NCI-H2171 (cell line): ENCODE measurements around the gene CCDC181.
A peak's percentile ranks its signal among the peaks of the same experiment; 100 is the strongest.
"Not testable (repeated sequence)": the region's sequence is repeated elsewhere in the genome, so short reads cannot be mapped to it uniquely, and the experiment has no call there.

Source experiments
- DNase-seq: peaks from one replicate; lab custom pipeline; 2025; lab: John Stamatoyannopoulos, UW

The CCDC181 gene

DNA sequence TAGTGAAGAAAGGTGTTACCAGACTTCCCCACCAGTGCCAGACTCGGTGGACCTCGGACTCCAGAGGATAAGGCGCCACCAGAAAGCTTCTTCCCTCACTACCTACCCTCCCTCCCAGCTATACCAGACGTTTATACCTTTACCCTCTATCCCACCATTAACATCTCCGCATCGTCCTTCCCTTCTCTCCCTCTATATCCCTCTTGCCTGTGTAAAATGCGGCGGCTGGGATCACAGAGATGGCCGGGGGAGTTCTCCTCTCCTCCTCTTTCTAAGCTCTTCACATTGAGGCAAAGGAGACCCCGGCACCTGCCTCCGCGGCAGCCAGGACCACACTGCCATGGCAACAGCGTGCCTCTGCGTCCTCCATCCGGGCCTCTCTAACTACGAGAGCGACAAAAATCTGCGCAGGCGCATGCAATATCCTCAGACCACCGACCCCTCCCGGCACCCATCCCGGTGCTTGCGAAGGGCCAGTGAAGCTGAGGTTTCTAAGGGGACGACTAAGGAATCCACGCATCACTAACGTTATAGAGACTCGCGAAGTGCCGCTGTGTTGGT, at the start of gene CCDC181:
TSS of gene CCDC181 (minus strand) at position 394 of the 561 bp plus-strand sequence. CDS start 2,547 bp downstream, outside the sequence.
- peak; percentile 50 for DNase-seq

DNA sequence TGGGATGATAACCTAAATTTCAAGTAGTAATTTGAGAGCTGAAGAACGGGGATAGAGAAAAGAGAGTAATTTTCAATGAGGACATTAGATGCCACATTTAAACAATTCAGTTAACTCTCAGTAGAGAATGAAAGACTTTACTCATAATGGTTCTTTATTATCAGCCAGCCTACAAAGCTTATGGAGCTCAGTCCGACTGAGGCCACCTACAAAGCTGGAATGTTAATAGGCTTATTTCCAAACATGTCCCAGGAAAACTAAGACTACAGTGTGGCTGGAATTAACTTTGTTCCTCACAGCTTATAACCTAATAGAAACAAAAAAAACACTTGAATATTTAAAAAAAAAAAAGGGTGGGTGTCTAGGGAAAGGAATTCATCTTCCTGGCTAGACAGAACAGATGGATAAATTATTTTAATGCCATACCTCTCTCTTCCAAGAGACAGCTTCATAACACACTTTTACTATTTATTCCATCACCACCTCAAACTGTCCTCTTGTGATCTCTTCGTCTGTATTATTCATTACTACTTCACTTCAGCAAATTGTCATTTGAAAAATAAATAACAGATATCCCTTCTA, 48.6 kb upstream of the CCDC181 start:
- no peak for DNase-seq

DNA sequence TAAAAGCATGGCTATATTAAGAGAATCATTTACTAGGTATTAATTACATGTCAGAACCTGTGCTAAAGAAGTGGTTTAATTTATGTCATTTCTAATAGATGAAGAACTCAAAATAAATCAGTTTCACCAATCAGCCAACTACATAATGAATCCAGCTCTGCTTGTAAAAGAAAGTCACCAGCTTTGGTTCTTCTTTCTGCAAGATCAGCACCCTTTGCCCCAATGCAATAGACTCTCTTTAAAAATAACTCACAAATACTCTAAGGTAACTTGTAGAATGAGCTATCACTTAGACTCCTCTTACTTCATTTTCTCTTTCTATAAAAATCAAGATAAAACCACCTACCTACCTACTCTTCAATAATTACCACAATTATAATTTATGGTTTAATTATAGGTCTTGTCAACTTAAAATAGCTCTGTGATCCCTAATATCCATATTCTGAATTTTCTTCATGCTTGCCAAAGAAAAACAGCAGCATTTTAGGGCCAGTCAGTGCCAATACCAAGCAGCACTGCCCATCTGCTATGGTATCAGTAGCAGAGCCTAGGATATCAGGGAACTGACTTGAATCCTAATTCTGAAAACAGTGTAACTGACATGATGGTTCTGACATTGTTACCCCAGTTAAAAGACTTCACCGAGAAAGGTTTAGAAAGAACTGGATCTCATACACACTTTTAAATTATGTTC, 47.2 kb upstream of the CCDC181 start:
- no peak for DNase-seq

DNA sequence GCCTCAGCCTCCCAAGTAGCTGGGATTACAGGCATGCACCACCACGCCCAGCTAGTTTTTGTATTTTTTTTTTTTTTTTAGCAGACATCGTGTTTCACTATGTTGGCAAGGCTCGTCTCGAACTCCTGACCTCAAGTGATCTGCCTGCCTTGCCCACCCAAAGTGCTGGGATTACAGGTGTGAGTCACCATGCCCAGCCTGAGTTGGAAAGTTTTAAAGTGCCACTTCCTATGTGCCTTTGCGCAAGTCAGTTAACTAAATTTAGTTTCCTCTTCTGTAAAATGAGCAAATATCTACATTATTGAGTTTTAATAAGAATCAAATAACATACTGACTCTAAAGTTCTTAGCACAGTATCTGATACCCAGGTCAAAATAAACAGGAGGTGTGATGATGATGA, 46.1 kb upstream of the CCDC181 start:
- DNase-seq = no peak

DNA sequence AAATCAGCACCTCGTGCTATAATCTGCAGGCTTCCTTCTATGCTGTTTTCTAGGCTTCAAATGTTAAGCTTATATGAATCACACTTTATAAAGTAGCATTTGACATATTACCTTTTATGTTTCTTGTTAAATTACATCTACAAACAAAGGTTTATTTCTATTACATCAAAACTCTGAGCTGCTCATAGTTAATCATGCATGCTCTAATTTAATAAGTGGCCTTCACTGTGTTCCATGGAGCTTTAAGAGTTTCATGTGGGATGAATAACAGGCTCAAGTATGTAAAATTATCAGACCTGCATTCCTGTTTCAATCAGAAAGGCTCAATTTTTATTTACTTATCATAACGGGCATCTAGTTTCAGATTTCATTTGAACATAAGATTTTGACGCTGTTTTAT, 45.5 kb upstream of the CCDC181 start:
- DNase-seq = no peak

DNA sequence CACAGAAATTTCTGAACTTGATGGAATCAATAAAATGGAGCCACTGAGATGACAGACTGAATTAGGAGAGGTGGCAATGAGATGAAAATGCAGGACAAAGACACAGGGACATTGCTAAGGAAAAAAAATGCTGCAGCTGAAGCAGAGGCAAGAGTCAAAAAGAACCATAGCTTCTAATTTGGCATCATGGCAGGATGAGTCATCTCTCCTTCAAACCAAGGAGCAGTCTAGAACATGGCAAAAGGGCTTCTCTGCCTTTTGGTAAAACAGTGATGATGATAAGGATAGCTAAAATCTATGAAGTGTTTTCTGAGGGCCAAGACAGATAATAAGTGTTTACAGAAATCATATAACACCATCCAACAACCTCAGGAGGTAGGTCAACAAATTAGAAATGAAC, 41.7 kb upstream of the CCDC181 start:
- no peak for DNase-seq

DNA sequence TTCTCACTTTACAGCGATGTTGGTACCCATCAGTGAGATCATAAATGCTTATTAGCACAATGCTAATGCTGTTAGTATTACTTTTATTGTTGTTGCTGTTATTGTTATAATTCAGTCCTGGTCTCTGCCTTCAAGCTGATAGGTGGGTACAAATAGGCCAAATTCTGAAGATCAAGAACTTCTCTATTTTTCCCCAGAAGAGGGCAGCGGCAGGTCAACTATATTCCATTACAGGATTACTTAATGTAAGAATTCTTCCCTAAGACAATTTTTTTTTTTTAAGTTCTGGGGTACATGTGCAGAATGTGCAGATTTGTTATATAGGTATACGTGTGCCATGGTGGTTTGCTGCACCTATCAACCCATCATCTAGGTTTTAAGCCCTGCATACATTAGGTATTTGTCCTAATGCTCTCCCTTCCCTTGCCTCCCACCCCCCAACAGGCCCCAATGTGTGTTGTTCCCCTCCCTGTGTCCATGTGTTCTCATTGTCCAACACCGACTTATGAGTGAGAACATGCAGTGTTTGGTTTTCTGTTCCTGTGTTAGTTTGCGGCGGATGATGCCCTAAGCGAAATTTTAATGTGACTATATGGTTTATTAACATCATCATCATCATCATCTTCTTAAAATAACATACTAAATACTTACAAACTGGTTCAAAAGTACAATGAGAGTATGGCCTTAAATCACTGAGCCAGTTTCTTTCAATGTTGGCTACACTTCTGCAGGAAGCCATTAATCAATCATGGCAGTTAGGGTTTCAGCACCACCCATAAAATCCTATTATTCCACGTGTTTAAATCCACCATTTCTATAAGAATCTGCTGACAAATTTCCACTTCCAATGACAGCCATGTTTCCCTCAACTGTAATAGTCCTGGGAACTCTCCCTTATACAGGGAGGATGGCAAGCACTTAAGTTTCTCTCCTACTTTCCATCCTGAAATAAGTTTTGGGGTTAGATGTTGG, 39.3 kb upstream of the CCDC181 start:
- DNase-seq = no peak

DNA sequence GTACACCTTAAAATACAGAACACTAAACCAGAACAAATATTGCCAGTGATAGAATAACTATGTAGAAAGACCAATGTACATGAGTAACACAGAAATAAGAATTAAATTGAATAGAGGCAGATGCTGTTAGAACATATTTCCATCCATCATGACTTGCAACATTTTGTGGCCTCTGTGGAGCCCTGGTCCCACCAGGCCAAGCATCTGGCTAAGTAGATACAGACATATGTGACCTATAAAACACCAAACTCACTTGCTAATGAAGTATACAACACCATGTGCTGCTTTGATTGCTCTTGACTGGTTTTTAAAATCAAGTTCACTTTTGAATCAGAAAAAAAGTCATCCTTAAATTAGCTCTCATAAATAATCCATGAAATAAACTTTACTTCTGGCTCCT, 38.0 kb upstream of the CCDC181 start:
- no peak for DNase-seq

DNA sequence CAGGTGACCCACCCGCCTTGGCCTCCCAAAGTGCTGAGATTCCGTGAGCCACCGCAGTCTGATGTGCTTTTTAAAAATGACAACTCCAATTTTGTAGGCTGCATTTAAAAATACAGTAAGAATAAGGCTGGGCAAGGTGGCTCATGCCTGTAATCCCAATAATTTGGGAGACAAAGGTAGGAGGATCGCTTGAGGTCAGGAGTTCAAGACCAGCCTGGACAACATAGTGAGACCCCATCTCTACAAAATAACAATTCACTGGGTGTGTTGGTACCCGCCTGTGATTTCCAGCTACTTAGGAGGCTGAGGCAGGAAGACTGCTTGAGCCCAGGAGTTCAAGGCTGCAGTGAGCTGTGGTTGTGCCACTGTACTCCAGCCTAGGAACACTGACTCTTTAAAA, 35.1 kb upstream of the CCDC181 start:
- no peak for DNase-seq

DNA sequence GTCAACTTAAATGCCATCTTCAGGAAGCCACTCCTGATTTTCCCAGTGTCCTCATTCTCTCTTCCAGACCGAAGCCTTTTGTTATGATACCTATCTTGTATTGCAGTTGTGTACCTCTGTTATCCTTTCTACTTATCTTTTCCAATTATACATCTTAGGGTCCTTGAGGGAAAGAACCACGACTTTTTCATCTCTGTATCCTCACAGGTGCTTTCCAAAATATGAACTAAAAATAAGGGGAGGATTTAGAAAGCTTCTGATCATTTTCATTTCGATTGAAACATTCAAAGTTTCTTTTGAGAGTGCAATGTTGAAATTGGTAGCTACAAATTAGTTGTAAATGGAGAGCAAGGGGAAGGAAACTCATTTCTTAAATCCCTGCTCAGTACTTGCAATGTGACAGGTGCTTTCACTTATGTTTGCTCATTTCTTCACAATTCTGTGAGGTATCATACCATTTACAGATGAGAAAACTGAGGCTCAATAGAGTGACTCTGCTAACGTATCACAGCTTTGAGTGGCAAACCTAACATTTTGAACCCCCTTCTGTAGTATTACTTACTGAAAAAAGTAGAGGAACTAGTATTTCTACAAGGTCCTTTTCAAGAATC, 34.2 kb upstream of the CCDC181 start:
- DNase-seq = no peak

DNA sequence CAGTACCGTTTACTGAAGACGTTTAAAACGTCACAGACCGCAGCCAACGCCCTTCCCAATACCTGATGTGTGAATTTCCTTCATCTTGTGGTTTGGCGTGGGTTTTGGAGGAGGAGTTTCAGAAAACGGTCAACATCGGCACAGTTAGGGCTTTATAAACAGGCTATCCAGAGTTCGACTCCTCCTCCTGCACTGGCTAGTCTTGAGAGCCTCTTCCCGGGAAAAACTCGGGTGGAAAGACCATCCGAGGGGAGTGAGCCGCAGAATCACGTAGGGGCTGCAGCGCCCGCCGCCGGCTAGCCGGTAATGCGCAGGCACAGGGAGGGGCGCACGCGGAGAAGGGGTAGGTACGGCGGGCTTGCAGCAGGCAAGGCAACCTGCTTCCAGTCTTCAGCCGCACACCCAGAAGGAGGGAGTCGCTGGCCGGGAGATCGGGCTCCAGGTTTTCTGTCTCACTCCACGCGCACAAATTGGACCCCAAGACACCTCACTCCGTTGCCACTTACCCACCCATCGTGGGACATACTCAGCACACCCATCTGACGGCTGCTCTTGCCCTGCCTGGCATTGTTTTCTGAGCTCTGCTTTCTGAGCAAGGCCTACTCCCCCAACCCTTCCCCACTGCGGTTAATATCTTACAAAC, 33.0 kb upstream of the CCDC181 start:
- DNase-seq = no peak

DNA sequence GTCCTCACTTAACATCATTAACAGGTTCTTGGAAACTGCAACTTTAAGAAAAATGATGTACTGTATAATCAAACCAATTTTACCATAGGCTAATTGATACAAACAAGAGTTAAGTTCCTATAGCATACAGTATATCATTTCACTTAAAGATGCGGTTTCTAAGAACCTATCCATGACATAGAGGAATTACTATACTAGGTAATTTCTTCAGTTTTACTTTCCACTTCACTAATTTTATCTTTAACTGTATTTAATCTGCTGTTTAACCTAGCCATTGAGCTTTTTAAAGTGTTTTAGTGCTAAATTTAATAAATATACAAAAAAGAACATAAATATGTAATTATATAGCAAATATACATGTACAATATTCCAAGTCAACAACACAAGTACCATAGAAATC, 30.2 kb upstream of the CCDC181 start:
- no peak for DNase-seq

DNA sequence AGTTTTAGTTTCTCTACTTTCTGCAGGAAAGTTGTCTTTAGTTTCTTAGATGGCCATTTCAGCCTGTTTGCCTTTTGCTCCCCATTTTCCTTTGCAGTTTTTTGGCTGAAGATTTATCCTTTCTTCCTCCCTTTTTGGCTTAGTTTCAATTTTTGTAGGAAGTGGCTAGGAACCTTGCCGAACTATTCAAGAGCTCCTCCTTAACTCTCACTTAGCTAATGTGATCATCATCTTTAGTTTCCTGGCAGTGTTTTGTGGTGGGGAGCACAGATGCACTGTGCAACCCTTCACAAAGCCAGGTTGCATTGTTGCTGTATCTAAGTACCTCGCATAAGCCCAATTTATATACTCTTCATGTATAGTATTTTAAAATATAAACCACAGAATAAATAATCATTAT, 28.8 kb upstream of the CCDC181 start:
- DNase-seq = no peak

DNA sequence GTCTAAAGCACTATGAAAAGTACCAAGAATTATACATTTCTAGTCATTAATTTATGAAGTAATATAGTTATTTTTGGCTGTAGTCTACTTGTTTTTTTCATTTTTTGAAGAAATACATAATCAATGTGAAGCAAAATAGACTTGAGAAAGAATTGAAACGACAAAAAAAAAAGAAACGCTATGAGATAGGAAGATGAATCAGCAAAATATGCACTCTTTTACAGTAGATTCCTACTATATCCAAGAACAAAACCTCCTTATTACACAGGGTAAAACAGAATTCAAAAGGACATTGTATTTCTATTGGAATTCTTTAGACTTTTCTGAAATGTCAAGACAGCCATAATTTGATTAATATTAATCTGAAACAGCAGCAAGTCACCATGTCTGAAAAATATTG, 25.6 kb upstream of the CCDC181 start:
- DNase-seq = no peak

DNA sequence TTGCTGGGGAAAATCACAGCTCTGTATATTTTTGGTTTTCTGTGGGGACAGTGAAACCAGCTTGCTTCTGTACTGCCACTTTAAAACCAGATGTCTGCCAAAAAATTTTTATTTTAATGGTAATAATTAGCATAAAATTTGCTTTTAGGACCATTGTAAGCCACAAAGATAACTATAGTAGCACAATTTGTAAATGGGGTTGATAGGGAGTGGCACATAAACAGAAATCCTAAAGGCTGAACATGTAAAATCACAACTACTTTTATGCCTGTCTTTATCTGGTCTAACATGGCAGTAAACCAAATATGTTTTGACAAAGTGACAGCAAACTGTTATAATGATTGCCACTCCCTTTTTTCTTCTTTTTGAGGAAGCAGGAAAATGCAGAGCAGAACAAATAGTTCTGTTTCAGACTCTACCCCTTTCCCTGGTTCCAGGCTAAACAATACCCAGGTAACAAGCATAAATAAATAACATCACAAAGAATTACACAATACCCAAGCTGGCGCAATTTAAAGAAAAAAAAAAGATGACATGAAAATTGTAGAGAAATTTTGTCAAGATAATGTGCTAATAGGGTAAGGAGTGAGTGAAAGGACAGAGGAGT, 24.0 kb upstream of the CCDC181 start:
- no peak for DNase-seq

DNA sequence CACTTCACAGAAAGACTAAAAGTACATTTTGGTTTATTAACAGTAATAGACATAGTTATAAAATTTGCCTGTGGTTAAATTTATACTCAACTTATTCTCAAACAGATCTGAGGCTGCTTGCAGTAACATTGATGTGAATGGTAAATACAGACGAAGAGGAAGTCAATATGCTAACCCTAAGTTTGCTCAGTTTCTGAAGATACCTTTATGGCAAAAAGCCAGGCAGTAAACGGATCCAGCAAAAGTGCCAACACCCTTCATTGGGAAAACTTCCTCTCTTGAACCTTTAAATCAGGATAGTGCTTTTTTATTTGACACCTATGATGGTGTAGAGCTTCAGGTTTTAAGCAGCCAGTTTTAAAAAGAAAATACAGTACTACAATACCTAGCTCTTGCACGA, 16.6 kb upstream of the CCDC181 start:
- no peak for DNase-seq

DNA sequence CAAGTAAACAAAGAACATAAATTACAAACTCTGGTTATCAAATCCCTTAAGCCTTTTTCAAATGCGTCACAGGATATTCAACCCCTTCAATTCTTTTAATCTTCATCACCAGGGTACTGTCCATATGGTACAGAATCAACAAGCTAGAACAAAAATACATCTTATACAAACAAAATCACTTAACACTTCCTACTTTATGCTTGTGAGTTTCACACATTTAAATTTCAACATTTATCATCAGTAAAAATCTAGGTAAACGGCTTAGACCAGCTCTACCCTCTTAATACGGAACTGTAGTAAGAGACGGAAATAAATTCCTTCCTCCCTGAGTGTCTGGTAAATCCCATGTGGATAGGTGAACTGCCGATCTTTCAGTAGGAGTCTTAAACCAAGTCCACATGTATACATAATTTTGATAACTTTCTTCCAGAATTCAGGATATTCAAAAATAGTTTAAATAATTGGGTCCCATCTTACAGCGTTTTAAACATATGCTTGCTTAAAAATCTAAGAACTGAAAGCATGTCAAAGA, 1.0 kb downstream of the CCDC181 start:
- DNase-seq = no peak

DNA sequence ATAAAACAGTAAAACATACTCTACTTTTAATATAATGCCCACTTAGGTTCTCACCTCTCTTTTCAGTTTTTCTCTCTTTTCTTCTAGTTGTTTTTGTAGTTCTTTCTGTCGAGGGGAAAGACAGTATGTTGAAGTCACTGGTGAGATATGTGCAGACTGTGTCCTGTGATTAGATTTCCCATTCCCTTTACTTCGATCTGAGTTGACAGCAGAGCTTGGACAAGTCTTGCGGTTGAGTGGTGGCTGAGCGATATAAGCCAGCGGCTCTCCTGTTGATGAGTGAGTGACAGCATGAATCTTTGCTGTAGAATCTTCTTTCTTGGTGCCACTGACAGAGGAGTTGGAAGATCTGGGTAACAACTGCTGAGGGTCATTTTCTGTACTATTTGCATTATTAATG, 6.0 kb downstream of the CCDC181 start:
- no peak for DNase-seq

DNA sequence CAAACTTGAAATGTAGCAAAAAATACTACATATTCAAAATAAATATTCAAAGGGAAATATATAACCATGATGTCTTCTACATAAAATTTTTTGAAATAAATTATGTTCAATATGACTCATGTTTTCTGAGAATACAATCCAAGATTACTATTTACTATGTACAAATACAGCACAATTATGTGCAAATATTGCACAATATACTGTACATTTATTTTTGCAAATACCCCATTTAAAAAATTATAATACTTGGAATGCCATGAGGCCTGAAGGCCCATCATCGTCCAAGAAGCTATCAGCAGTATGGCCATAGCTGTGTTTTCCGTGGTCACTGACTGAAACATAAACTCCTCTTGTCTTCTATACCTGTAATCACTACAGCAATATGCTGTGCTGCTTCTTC, 12.3 kb downstream of the CCDC181 start:
- no peak for DNase-seq

DNA sequence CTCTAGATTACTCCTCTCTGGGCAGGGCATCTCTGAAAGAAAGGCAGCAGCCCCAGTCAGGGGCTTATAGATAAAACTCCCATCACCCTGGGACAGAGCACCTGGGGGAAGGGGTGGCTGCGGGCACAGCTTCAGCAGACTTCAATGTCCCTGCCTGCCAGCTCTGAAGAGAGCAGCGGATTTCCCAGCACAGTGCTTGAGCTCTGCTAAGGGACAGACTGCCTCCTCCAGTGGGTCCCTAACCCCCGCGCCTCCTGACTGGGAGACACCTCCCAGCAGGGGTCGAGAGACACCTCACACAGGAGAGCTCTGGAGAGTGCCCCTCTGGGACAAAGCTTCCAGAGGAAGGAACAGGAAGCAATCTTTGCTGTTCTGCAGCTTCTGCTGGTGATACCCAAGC, 18.9 kb downstream of the CCDC181 start:
- DNase-seq = not testable (repeated sequence)

DNA sequence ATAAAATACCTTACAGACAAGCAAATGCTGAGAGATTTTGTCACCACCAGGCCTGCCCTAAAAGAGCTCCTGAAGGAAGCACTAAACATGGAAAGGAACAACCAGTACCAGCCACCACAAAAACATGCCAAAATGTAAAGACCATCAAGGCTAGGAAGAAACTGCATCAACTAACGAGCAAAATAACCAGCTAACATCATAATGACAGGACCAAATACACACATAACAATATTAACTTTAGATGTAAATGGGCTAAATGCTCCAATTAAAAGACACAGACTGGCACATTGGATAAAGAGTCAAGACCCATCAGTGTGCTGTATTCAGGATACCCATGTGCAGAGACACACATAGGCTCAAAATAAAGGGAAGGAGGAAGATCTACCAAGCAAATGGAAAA, 24.7 kb downstream of the CCDC181 start:
- not testable (repeated sequence) for DNase-seq
